Esophagus muscularis mucosa (tissue), 3 donors: ENCODE data around the gene FOXC2.

Source experiments
- POLR2A ChIP-seq: fragments of 450-650 bp; IDR thresholded peaks from one replicate; pipeline ENCODE4 v1.6.1; 2017; ENCODE audit warnings: antibody characterized with exemption, moderate library complexity, mild to moderate bottlenecking, low read depth
- TF ChIP-seq, protein P1 (sequence below), 3 experiments: fragments of 200-600 bp in 2 of 3; fragments of 450-650 bp in 1 of 3; sonication (generic) in 2 of 3; IDR thresholded peaks; one replicate each; pipeline ENCODE4 v1.5.1; 2017 to 2019; ENCODE audit warnings: antibody characterized with exemption in 3 of 3, mild to moderate bottlenecking in 2 of 3, moderate library complexity in 1 of 3

DNA sequence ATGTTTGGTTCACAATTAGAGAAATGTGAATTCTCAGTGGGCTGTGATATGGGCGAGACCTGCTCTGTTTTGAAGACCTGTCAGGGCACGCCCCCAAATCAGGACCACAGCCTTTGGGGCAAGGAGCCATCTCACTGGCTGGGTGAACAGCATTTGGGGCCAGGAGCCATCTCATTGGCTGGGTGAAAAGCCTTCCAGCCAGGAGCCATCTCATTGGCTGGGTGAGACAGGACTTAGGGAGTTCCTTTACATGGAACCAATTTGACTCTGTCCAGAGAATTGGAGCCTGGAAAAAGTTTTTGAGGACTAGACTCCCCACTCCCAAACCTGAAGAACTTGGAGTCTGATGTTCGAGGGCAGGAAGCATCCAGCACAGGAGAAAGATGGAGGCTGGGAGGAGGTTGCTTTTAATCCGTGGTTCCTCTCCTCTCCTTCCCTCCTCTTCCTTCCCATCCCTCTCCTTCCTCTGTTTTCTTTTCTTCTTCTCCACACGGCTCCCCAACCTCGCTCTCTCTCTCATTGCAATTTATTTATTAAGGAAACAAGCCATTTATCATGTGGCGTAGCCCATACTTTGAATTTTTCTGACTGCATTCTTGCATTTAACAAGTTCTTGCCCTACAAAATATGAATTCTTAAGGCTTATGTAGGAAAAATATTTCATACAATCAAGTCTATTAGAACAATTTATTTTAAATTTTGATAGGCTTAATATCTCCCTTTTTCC lies 31.4 kb downstream of the FOXC2 start:
- TF ChIP-seq, protein P1, sequence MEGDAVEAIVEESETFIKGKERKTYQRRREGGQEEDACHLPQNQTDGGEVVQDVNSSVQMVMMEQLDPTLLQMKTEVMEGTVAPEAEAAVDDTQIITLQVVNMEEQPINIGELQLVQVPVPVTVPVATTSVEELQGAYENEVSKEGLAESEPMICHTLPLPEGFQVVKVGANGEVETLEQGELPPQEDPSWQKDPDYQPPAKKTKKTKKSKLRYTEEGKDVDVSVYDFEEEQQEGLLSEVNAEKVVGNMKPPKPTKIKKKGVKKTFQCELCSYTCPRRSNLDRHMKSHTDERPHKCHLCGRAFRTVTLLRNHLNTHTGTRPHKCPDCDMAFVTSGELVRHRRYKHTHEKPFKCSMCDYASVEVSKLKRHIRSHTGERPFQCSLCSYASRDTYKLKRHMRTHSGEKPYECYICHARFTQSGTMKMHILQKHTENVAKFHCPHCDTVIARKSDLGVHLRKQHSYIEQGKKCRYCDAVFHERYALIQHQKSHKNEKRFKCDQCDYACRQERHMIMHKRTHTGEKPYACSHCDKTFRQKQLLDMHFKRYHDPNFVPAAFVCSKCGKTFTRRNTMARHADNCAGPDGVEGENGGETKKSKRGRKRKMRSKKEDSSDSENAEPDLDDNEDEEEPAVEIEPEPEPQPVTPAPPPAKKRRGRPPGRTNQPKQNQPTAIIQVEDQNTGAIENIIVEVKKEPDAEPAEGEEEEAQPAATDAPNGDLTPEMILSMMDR (IDR thresholded peaks at IDR 0.05), result no peak
- TF ChIP-seq POLR2A, result no peak
